CD4-positive, alpha-beta memory T cell (primary cell): ENCODE measurements around the gene METTL25B. TPM values are rescaled to one million over a fixed set of nuclear protein-coding genes. Genes with fewer than 3 reads are reported as not detected.

Source experiments
- CTCF ChIA-PET: fragments of 350-600 bp; sonication (Branson Sonifier 250); formaldehyde crosslinking; loops from one replicate; lab custom pipeline; 2021; ENCODE audit warnings: inconsistent platforms; ENCODE audit not compliant: partially characterized antibody; lab: Charles Lee
- POLR2A ChIA-PET: fragments of 350-600 bp; sonication (Branson Sonifier 250); formaldehyde crosslinking; loops from one replicate; lab custom pipeline; 2021; ENCODE audit not compliant: partially characterized antibody; lab: Charles Lee
- DNase-seq, 5 donors: peaks; one replicate each; pipeline versions ENCODE4 v3.0.0 to v3.0.0-alpha.2; 2020 to 2022; ENCODE audit warnings: mixed read lengths in 1 of 5
- H3K27ac ChIP-seq: one replicate; pipeline ENCODE4 v1.7.0; 2013; ENCODE audit warnings: low read depth, low read length
- H3K27me3 ChIP-seq: 2 replicates; pipeline ENCODE4 v1.7.0; 2013; ENCODE audit warnings: mild to moderate bottlenecking, low read length, moderate library complexity; ENCODE audit not compliant: insufficient read depth
- H3K36me3 ChIP-seq: 2 replicates; pipeline ENCODE4 v1.7.0; 2013; ENCODE audit warnings: mild to moderate bottlenecking, low read length, moderate library complexity; ENCODE audit not compliant: insufficient read depth
- H3K4me1 ChIP-seq: 2 replicates; pipeline ENCODE4 v1.7.0; 2013; ENCODE audit warnings: mild to moderate bottlenecking, low read length, moderate library complexity; ENCODE audit not compliant: insufficient read depth
- H3K4me3 ChIP-seq, 2 donors: one replicate each; pipeline ENCODE4 v1.7.0; 2013; ENCODE audit warnings: low read length in 2 of 2, mild to moderate bottlenecking in 1 of 2
- H3K9me3 ChIP-seq, 2 donors: one replicate each; pipeline ENCODE4 v1.7.0; 2013; ENCODE audit warnings: low read length in 2 of 2, control low read depth in 1 of 2; ENCODE audit not compliant: control insufficient read depth in 1 of 2
- H3K27ac Mint-ChIP-seq, 7 donors: one replicate each; pipeline ENCODE4 v1.8.0; 2020 to 2021; ENCODE audit warnings: mixed read lengths in 7 of 7, mild to moderate bottlenecking in 6 of 7, inconsistent platforms in 3 of 7, moderate library complexity in 3 of 7
- H3K27me3 Mint-ChIP-seq, 2 donors: one replicate each; pipeline ENCODE4 v1.8.0; 2020 to 2021; ENCODE audit warnings: mixed read lengths in 2 of 2
- H3K36me3 Mint-ChIP-seq, 2 donors: one replicate each; pipeline ENCODE4 v1.8.0; 2020 to 2021; ENCODE audit warnings: mixed read lengths in 2 of 2, inconsistent platforms in 1 of 2, mild to moderate bottlenecking in 1 of 2
- H3K4me1 Mint-ChIP-seq, 4 donors: one replicate each; pipeline ENCODE4 v1.8.0; 2020 to 2021; ENCODE audit warnings: mixed read lengths in 4 of 4, mild to moderate bottlenecking in 1 of 4
- H3K4me3 Mint-ChIP-seq, 8 donors: one replicate each; pipeline ENCODE4 v1.8.0; 2020 to 2021; ENCODE audit warnings: mixed read lengths in 8 of 8, mild to moderate bottlenecking in 7 of 8, moderate library complexity in 6 of 8, inconsistent platforms in 3 of 8
- H3K9me3 Mint-ChIP-seq, 8 donors: one replicate each; pipeline ENCODE4 v1.8.0; 2020 to 2021; ENCODE audit warnings: mixed read lengths in 8 of 8, mild to moderate bottlenecking in 5 of 8, inconsistent platforms in 3 of 8, moderate library complexity in 1 of 8
- intact Hi-C: fragments of 100-400 bp; cut with micrococcal nuclease; formaldehyde crosslinking; loops from one replicate; pipeline ENCODE4 v1.15.1; 2023
- polyA plus RNA-seq, 2 donors: library from polyadenylated mRNA; unstranded; fragments of 300-500 nt; fragmentation: Illumina TruSeq; gene quantifications; one replicate each; pipeline ENCODE4 v1.2.3, GENCODE V29; 2021
- total RNA-seq, 2 experiments: library from RNA; stranded (reverse); gene quantifications; one replicate each; pipeline ENCODE4 v1.2.3, GENCODE V29; 2021

METTL25B gene
- total and polyA plus RNA-seq, 4 experiments from 2014 or later = 4.6 to 35.7 (median 19.0) TPM

DNA sequence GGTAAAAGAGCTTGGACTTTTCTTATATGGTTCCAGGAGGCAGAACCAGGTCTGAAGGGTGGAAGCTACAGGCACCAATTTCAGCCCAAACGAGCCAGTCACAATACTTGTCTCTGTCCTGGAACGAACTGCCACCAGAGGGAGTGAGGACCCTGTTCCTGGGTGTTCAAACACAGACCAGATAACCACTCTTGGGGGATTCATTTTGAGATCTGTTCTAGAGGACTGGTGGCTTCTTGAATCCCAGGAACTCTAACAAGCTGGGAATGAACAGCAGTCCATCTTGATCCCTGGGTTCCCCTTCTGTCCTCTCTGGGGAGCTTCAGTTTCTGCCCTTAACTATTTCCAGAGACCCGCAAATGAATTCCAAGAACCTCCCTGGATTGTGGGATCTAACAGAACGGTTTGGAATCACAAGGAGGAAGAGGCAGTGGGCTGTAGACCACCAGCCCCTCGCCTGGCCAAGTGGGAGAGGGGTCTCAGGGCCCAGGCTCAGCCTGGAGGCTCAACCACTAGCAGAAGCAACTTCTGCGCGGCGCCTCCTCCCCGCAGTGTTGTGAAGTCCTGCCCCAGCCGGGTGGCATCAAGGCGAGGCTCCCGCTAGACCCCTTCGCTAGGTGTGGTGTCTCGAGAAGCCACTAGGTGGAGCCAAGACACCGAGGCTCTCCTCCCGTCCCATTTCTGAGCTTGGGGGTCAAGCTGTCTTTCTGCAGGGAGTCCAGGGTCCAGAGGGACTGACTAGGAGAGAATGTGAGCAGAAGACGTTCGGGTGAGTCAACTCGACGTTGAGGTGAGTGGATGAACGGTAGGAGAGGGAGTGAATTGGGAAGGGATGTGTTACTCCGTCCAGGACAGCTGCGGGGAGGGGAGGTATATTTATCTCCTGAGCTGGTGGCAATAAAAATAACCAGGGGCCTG, 39.0 kb upstream of the METTL25B start:
- H3K27me3 ChIP-seq = peaks cover 29% of the 10 kb centered on the region
- no peak overlapping the region for H3K27ac ChIP-seq
- no peaks in the 10 kb centered on the region for H3K9me3 ChIP-seq
- H3K4me1 ChIP-seq = peaks cover 25% of the 10 kb centered on the region
- ChIA-PET POLR2A (interaction anchor here (0.9 to 3.4 kb wide), 7 partner anchors 17 to 172 kb away, joined by 3 to 60 read pairs (median 5); partner anchors contain the start of genes CRABP2, ISG20L2, METTL25B and MRPL24), CTCF (interaction anchor here (0.6 to 11.7 kb wide), 34 partner anchors 11 to 303 kb away, joined by 3 to 314 read pairs (median 6); partner anchors contain the start of genes BCAN, CRABP2, HDGF and INSRR)
- Mint-ChIP-seq H3K27me3 (peaks cover 30 to 39% of the 10 kb centered on the region in 2 donors), H3K4me3 (peak overlapping the region in 5 of 8 donors; percentile 25 to 69 (median 68)), H3K4me1 (peaks cover 8 to 23% (median 17%) of the 10 kb centered on the region in 4 donors), H3K27ac (peak overlapping the region in 2 of 7 donors; percentile 33 to 89), H3K36me3 (no peaks in the 10 kb centered on the region), H3K9me3 (no peaks in the 10 kb centered on the region)
- no peaks in the 10 kb centered on the region for H3K36me3 ChIP-seq
- peak; percentile 70 to 77 (median 73) for DNase-seq
- H3K4me3 ChIP-seq = peak overlapping the region in 1 of 2 donors; percentile 2
- intact Hi-C loops = loop anchor here (1.0 kb wide), 5 partner anchors 17 to 239 kb away; partner anchors contain the start of gene NTRK1

DNA sequence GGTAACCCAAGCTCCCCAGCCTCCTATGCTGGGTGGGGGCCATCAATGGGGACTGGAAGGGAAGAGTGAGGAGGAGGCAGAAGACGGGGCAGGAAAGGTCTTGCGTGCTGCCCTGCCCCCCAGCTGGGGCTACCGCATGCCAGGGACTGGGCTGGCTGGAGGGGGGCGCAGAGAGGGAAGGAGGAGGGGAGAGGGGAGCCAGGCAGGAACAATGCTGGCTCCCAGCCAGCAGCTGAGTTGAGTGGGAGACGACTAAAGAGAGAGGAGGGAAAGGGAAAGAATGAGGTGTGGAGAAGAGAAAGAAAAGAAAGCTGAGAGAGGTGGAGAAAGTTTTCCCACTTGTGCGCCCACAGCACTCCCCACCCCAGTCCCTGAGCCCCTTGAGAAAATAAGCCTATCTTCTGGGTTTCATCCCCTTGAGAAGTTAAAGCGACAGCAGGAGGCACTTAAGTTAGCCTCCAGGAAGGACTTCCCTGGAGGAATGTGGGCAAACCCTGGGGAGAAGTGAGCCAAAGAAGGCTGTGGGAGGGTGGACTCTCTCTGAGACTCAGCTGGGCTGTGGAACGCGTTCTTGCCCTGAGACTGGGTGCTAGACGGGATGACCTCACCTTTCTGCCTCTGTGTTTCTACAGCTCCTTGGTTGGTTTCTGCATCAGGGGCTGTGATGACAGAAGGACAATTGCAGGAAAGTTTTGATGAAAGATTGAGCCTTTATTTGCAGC, 38.2 kb upstream of the METTL25B start:
- Histone ChIP-seq H3K4me3 (no peak overlapping the region), H3K27ac (no peak overlapping the region), H3K27me3 (peaks cover 29% of the 10 kb centered on the region), H3K36me3 (no peaks in the 10 kb centered on the region), H3K9me3 (no peaks in the 10 kb centered on the region), H3K4me1 (peaks cover 21% of the 10 kb centered on the region)
- Mint-ChIP-seq H3K4me3 (no peak overlapping the region), H3K27me3 (peaks cover 30 to 38% of the 10 kb centered on the region in 2 donors), H3K36me3 (no peaks in the 10 kb centered on the region), H3K9me3 (no peaks in the 10 kb centered on the region), H3K4me1 (peaks cover 6 to 19% (median 13%) of the 10 kb centered on the region in 4 donors), H3K27ac (peak overlapping the region in 2 of 7 donors; percentile 29 to 33)
- intact Hi-C loops = loop anchor here (1.0 kb wide), 5 partner anchors 16 to 238 kb away; partner anchors contain the start of gene NTRK1
- ChIA-PET POLR2A (interaction anchor here (1.0 to 3.4 kb wide), 7 partner anchors 16 to 171 kb away, joined by 3 to 60 read pairs (median 5); partner anchors contain the start of genes CRABP2, ISG20L2, METTL25B and MRPL24), CTCF (interaction anchor here (0.6 to 11.7 kb wide), 35 partner anchors 8 to 304 kb away, joined by 3 to 314 read pairs (median 6); partner anchors contain the start of genes BCAN, CRABP2, HDGF and INSRR)
- DNase-seq = no peak

DNA sequence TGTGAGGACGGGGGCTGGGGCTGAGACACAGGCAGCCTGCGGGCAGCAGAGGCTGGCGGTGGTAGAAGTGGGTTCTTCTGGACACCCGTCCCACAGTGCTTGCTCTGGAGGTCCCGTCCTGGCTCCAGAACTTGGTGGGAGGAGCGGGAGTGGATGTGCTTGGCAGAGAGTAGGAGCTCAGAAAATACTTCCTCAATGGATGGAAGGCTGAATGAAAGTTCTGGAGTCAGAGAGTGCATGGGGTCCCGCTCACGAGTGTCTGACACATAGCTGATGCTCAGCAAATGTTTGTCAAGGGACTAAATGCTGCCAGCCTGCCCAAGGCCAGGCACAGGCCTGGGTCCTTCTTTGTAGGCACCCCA, 37.6 kb upstream of the METTL25B start:
- H3K27ac Mint-ChIP-seq = no peak overlapping the region
- Histone ChIP-seq H3K36me3 (no peaks in the 10 kb centered on the region), H3K27ac (no peak overlapping the region), H3K27me3 (peaks cover 29% of the 10 kb centered on the region), H3K9me3 (no peaks in the 10 kb centered on the region), H3K4me1 (peaks cover 21% of the 10 kb centered on the region), H3K4me3 (no peak overlapping the region)
- no peak overlapping the region for H3K4me3 Mint-ChIP-seq
- H3K36me3 Mint-ChIP-seq = no peaks in the 10 kb centered on the region
- peaks cover 28 to 38% of the 10 kb centered on the region in 2 donors for H3K27me3 Mint-ChIP-seq
- no peaks in the 10 kb centered on the region for H3K9me3 Mint-ChIP-seq
- ChIA-PET CTCF (interaction anchor here (1.0 to 11.7 kb wide), 19 partner anchors 8 to 279 kb away, joined by 3 to 314 read pairs (median 11); partner anchors contain the start of genes BCAN, CRABP2, HDGF and INSRR), POLR2A (interaction anchor here (1.1 to 3.4 kb wide), 4 partner anchors 16 to 50 kb away, joined by 3 to 60 read pairs (median 20); partner anchors contain the start of genes CRABP2, ISG20L2, METTL25B and MRPL24)
- DNase-seq = no peak
- intact Hi-C loops = no loop called here
- H3K4me1 Mint-ChIP-seq = peaks cover 6 to 19% (median 13%) of the 10 kb centered on the region in 4 donors

DNA sequence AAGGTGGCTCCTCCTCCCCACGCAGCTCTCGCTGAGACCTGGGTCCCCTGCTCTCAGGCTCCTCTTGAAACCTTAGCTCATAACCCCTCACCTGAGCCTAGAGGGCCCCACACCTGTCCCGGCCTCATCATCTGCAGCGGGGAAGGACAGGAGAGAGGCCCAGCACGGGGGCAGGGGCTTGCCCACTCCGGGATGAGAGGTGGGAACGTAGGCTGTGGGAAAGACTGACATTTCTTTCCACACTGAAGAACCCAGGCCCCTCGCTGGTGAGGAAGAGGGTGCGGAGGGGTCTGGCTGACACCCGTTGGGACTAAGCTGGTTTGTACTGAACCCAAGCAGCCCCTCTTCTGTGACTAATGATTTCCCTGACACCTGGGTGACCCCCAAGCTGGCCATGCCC, 37.1 kb upstream of the METTL25B start:
- H3K27ac ChIP-seq = no peak overlapping the region
- peaks cover 27 to 38% of the 10 kb centered on the region in 2 donors for H3K27me3 Mint-ChIP-seq
- H3K4me3 ChIP-seq = no peak overlapping the region
- H3K4me1 ChIP-seq = peaks cover 21% of the 10 kb centered on the region
- no peaks in the 10 kb centered on the region for H3K36me3 ChIP-seq
- H3K27me3 ChIP-seq = peaks cover 29% of the 10 kb centered on the region
- intact Hi-C loops = no loop called here
- POLR2A ChIA-PET = interaction anchor here (0.9 to 3.4 kb wide), 4 partner anchors 15 to 36 kb away, joined by 3 to 60 read pairs (median 19); partner anchors contain the start of genes CRABP2, ISG20L2 and METTL25B
- H3K9me3 Mint-ChIP-seq = no peaks in the 10 kb centered on the region
- H3K9me3 ChIP-seq = no peaks in the 10 kb centered on the region
- H3K4me1 Mint-ChIP-seq = peaks cover 6 to 19% (median 13%) of the 10 kb centered on the region in 4 donors
- no peak for DNase-seq
- no peaks in the 10 kb centered on the region for H3K36me3 Mint-ChIP-seq
- no peak overlapping the region for H3K4me3 Mint-ChIP-seq
- CTCF ChIA-PET = interaction anchor here (1.1 to 11.7 kb wide), 11 partner anchors 9 to 199 kb away, joined by 3 to 314 read pairs (median 36); partner anchors contain the start of genes BCAN, CRABP2, INSRR and ISG20L2
- no peak overlapping the region for H3K27ac Mint-ChIP-seq

DNA sequence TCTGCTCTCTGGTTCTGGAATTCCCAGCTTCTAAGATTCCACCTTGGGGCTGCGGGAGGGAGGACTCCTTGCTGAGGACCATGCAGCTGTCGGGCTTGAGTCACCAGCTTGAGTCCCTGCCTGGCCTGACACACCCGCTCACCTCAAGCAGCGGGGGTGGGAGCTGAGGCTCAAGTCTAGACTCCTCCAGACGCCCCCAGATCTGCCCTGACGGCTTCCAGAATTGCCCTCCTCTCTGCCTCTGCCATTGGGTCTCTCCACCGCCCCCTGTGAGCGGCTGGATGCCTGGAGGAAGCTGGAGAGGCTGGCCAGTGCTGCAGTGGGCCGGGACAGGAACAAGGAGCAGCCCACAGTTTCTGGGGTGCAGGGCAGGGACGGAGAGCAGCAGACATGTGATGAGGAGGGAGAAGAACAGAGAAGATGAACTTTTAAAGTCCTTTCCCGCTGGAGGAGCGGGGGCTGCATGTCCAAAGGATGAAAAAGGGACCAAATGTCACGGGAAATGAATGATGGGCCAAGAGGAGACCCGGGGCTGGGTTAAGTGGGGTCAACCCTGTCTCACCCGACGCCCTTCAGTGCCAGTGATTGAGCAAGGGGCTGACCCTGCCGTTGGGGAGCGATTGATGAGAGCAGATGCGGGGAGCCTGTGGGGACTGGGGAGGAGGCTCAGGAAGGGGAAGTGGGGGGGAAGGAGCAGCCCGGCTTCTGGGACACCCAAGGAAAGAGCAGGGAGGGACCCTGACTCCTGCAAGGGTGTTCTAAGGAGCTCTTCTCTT, 36.4 kb upstream of the METTL25B start:
- DNase-seq = no peak
- Histone ChIP-seq H3K4me3 (no peak overlapping the region), H3K9me3 (no peaks in the 10 kb centered on the region), H3K27ac (no peak overlapping the region), H3K36me3 (no peaks in the 10 kb centered on the region), H3K27me3 (peaks cover 29% of the 10 kb centered on the region), H3K4me1 (peaks cover 21% of the 10 kb centered on the region)
- ChIA-PET POLR2A (interaction anchor here (0.9 to 3.4 kb wide), 2 partner anchors 15 to 23 kb away, joined by 3 to 35 read pairs; partner anchors contain the start of gene CRABP2), CTCF (interaction anchor here (1.1 to 11.7 kb wide), 9 partner anchors 9 to 199 kb away, joined by 3 to 314 read pairs (median 44); partner anchors contain the start of genes CRABP2, INSRR, ISG20L2 and METTL25B)
- H3K9me3 Mint-ChIP-seq = no peaks in the 10 kb centered on the region
- peaks cover 29 to 43% of the 10 kb centered on the region in 2 donors for H3K27me3 Mint-ChIP-seq
- intact Hi-C loops = no loop called here
- peaks cover 6 to 19% (median 13%) of the 10 kb centered on the region in 4 donors for H3K4me1 Mint-ChIP-seq
- no peaks in the 10 kb centered on the region for H3K36me3 Mint-ChIP-seq
- H3K27ac Mint-ChIP-seq = peak overlapping the region in 1 of 7 donors; percentile 28
- peak overlapping the region in 1 of 8 donors; percentile 11 for H3K4me3 Mint-ChIP-seq

DNA sequence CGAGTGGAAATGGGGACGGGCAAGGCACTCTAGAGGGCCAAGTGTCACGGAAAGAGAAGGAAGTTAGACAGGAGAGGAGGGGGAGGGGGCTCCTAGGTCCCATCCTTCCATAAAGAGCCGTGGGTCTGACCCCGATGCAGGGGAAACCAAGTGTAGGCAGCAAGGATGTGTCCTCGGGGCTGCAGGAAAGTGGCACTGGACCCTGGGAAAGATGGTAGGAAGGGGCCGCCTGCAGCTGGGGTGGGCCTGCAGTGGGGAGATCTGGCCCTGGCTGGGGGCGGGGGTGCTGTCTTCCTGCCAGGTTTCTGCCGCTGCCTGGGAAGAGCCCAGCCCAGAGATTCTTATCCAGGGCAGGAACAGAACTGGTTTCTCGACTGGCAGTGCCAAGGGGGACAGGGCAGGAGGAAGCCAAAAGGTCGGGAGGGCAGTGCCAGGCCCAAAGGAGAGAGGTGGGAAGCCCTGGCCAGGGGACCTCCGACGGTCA, 35.8 kb upstream of the METTL25B start:
- ChIA-PET CTCF (interaction anchor here (1.1 to 11.7 kb wide), 5 partner anchors 10 to 35 kb away, joined by 3 to 314 read pairs (median 146); partner anchors contain the start of genes CRABP2, ISG20L2, METTL25B and NES), POLR2A (no interaction called here)
- H3K4me1 Mint-ChIP-seq = peaks cover 6 to 19% (median 13%) of the 10 kb centered on the region in 4 donors
- H3K9me3 Mint-ChIP-seq = no peaks in the 10 kb centered on the region
- peaks cover 32 to 50% of the 10 kb centered on the region in 2 donors for H3K27me3 Mint-ChIP-seq
- H3K4me1 ChIP-seq = peaks cover 21% of the 10 kb centered on the region
- DNase-seq = no peak
- H3K9me3 ChIP-seq = no peaks in the 10 kb centered on the region
- no peaks in the 10 kb centered on the region for H3K36me3 Mint-ChIP-seq
- H3K4me3 Mint-ChIP-seq = no peak overlapping the region
- H3K4me3 ChIP-seq = no peak overlapping the region
- H3K27ac ChIP-seq = no peak overlapping the region
- H3K36me3 ChIP-seq = no peaks in the 10 kb centered on the region
- intact Hi-C loops = no loop called here
- peaks cover 29% of the 10 kb centered on the region for H3K27me3 ChIP-seq
- peak overlapping the region in 1 of 7 donors; percentile 28 for H3K27ac Mint-ChIP-seq
